ENCODE data around the gene ENAH. TPM values are rescaled to one million over a fixed set of nuclear protein-coding genes. Genes with fewer than 3 reads are reported as not detected.

ENAH gene
- total RNA-seq, 4 donors from 2014 or later, result 31.4 to 56.3 (median 45.3) TPM

- Histone ChIP-seq H3K4me3 (no peak overlapping the region), H3K36me3 (no peaks in the 10 kb centered on the region), H3K4me1 (peaks cover 0 to 10% (median 0%) of the 10 kb centered on the region in 4 donors), H3K27me3 (no peaks in the 10 kb centered on the region), H3K9me3 (no peaks in the 10 kb centered on the region), H3K27ac (no peak overlapping the region)
- TF ChIP-seq CTCF (IDR thresholded peaks at IDR 0.05) (no peak), POLR2A (IDR thresholded peaks at IDR 0.05) (no peak), EP300 (IDR thresholded peaks at IDR 0.05) (no peak)
- no peak for DNase-seq (ENCODE audit: low spot score in 2 of 2)
- 94 to 95% methylated on average over 9 of the region's 9 CpGs for WGBS, 2 donors
These were observed 111.5 kb downstream of the ENAH start for GRCh38 chr1:225541383-225541782.

- H3K27ac ChIP-seq, result no peak overlapping the region
- H3K36me3 ChIP-seq, result no peaks in the 10 kb centered on the region
- 90 to 93% methylated on average over 4 of the region's 4 CpGs for WGBS, 2 donors
- no peaks in the 10 kb centered on the region for H3K27me3 ChIP-seq
- no peak for TF ChIP-seq POLR2A (IDR thresholded peaks at IDR 0.05)
- H3K4me3 ChIP-seq, result no peak overlapping the region
- H3K4me1 ChIP-seq, result no peaks in the 10 kb centered on the region
- no peaks in the 10 kb centered on the region for H3K9me3 ChIP-seq
- DNase-seq (ENCODE audit: low spot score in 2 of 2), result no peak
These were observed 113.3 kb downstream of the ENAH start for GRCh38 chr1:225539575-225539974.

- no peaks in the 10 kb centered on the region for H3K4me1 ChIP-seq
- 83 to 85% methylated on average over 1 of the region's 1 CpG for WGBS, 2 donors
These were observed 113.9 kb downstream of the ENAH start for GRCh38 chr1:225539069-225539468.

GRCh38 chr1:225537554-225538251 lies 115.2 kb downstream of the ENAH start:
- no peaks in the 10 kb centered on the region for H3K27me3 ChIP-seq

More at GRCh38 chr1:225539069-225539468, 113.9 kb downstream of the ENAH start:
- H3K36me3 ChIP-seq, result no peaks in the 10 kb centered on the region
- H3K27me3 ChIP-seq, result no peaks in the 10 kb centered on the region
- DNase-seq (ENCODE audit: low spot score in 2 of 2), result no peak
- no peak for TF ChIP-seq CTCF (IDR thresholded peaks at IDR 0.05)
- no peak for TF ChIP-seq POLR2A (IDR thresholded peaks at IDR 0.05)
- TF ChIP-seq EP300 (IDR thresholded peaks at IDR 0.05), result no peak
- no peak overlapping the region for H3K4me3 ChIP-seq
- H3K27ac ChIP-seq, result no peak overlapping the region
- H3K9me3 ChIP-seq, result no peaks in the 10 kb centered on the region

GRCh38 chr1:225535280-225535679 lies 117.6 kb downstream of the ENAH start:
- no peaks in the 10 kb centered on the region for H3K4me1 ChIP-seq
- no peak overlapping the region for H3K27ac ChIP-seq
- H3K4me3 ChIP-seq, result no peak overlapping the region
- no peaks in the 10 kb centered on the region for H3K36me3 ChIP-seq
- no peaks in the 10 kb centered on the region for H3K27me3 ChIP-seq
- DNase-seq (ENCODE audit: low spot score in 2 of 2), result no peak
- H3K9me3 ChIP-seq, result no peaks in the 10 kb centered on the region
- TF ChIP-seq CTCF (IDR thresholded peaks at IDR 0.05) (no peak), POLR2A (IDR thresholded peaks at IDR 0.05) (no peak), EP300 (IDR thresholded peaks at IDR 0.05) (no peak)
- 92 to 94% methylated on average over 6 of the region's 6 CpGs for WGBS, 2 donors

More at GRCh38 chr1:225537554-225538251, 115.2 kb downstream of the ENAH start:
- Histone ChIP-seq H3K4me1 (no peaks in the 10 kb centered on the region), H3K9me3 (no peaks in the 10 kb centered on the region), H3K36me3 (no peaks in the 10 kb centered on the region), H3K27ac (no peak overlapping the region), H3K4me3 (no peak overlapping the region)
- no peak for DNase-seq (ENCODE audit: low spot score in 2 of 2)
- 74 to 75% methylated on average over 10 of the region's 10 CpGs for WGBS, 2 donors
- TF ChIP-seq EP300 (IDR thresholded peaks at IDR 0.05), result no peak
- TF ChIP-seq POLR2A (IDR thresholded peaks at IDR 0.05), result no peak
- no peak for TF ChIP-seq CTCF (IDR thresholded peaks at IDR 0.05)
